ENCODE measurements around the gene TROAP. TPM values are rescaled to one million over a fixed set of nuclear protein-coding genes. Genes with fewer than 3 reads are reported as not detected.
"Not testable (repeated sequence)": the region's sequence is repeated elsewhere in the genome, so short reads cannot be mapped to it uniquely, and the experiment has no call there.

Gene TROAP
- total RNA-seq, 4 donors from 2014 or later, result 2.1 to 24.2 (median 6.7) TPM

DNA sequence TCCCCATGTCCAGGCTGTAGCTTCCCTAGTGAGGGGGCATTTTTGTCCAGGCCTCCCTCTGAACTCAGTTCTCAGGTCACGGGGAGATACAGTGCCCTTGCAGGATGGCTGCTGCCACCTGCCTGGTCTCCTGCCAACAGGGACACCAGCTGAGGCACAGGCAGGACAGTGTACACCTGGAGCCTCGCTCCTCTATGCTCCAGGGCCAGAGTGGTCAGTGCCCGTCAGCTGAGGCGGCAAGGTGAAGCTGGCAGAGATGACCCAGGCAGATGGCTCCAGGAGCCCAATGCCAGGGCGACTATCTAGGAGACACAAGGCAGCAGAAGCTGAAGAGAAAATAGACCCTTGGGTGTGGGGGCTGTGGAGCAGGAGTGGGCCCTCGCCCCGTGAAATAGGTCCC is 45.6 kb upstream of the TROAP start:
- TF ChIP-seq, protein P1, sequence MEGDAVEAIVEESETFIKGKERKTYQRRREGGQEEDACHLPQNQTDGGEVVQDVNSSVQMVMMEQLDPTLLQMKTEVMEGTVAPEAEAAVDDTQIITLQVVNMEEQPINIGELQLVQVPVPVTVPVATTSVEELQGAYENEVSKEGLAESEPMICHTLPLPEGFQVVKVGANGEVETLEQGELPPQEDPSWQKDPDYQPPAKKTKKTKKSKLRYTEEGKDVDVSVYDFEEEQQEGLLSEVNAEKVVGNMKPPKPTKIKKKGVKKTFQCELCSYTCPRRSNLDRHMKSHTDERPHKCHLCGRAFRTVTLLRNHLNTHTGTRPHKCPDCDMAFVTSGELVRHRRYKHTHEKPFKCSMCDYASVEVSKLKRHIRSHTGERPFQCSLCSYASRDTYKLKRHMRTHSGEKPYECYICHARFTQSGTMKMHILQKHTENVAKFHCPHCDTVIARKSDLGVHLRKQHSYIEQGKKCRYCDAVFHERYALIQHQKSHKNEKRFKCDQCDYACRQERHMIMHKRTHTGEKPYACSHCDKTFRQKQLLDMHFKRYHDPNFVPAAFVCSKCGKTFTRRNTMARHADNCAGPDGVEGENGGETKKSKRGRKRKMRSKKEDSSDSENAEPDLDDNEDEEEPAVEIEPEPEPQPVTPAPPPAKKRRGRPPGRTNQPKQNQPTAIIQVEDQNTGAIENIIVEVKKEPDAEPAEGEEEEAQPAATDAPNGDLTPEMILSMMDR (IDR thresholded peaks at IDR 0.05), result no peak
- TF ChIP-seq POLR2A (IDR thresholded peaks at IDR 0.05), result no peak
- intact Hi-C loops (cut with DNase I; ENCODE audit: low total_unique reads), result no loop called here
- 88 to 90% methylated on average over 7 of the region's 7 CpGs for whole genome bisulfite sequencing, 2 donors
- no peak for DNase-seq (ENCODE audit: low spot score in 2 of 2)
- no peak overlapping the region for H3K4me3 ChIP-seq (ENCODE audit: low read depth, poor library complexity, severe bottlenecking)

DNA sequence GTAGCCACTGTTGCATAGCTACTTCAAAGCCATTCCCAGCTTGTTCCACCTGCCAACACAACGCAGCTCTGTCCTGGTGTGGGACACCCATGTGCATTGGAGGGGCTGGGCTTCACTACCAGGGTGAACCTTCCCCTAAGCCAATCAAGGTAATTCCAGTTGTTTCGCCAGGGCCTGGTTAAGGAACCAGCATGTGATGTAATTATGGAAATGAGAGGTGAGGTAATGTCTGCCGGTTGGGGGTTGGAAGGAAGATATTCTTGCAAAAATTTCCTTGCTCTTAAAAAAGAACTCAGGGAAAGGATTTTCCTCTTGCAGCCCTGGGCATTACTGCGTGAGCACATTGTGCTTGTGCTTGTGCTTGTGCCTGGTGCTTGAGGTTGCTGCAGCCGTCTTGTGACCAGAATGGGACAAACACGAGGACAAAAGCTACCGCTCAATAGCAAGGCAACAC is 43.3 kb upstream of the TROAP start:
- intact Hi-C loops (cut with DNase I; ENCODE audit: low total_unique reads), result no loop called here
- no peak for DNase-seq (ENCODE audit: low spot score in 2 of 2)
- no peak overlapping the region for H3K4me3 ChIP-seq (ENCODE audit: low read depth, poor library complexity, severe bottlenecking)
- 53 to 62% methylated on average over 6 to 7 of the region's 7 CpGs for WGBS, 2 donors
- TF ChIP-seq POLR2A (IDR thresholded peaks at IDR 0.05), result no peak
- TF ChIP-seq, protein P1 (IDR thresholded peaks at IDR 0.05), result no peak

DNA sequence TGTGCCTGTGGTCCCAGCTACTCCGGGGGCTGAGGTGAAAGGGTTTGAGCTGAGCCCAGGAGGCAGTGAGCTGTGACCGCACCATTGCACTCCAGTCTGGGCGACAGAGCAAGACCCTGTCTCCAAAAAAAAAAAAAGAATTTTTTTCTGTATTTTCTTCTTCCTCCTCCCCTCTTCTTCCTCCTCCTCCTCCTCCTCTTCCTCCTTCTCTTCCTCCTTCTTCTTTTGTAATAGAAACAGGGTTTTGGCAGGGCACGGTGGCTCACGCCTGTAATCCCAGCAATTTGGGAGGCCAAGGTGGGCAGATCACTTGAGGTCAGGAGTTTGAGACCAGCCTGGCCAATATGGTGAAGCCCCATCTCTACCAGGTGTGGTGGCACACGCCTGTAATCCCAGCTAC is 42.5 kb upstream of the TROAP start:
- WGBS, 2 donors, result 90 to 96% methylated on average over 6 of the region's 6 CpGs
- intact Hi-C loops (cut with DNase I; ENCODE audit: low total_unique reads); H3K4me3 ChIP-seq (ENCODE audit: low read depth, poor library complexity, severe bottlenecking); DNase-seq (ENCODE audit: low spot score in 2 of 2): not testable (repeated sequence)

DNA sequence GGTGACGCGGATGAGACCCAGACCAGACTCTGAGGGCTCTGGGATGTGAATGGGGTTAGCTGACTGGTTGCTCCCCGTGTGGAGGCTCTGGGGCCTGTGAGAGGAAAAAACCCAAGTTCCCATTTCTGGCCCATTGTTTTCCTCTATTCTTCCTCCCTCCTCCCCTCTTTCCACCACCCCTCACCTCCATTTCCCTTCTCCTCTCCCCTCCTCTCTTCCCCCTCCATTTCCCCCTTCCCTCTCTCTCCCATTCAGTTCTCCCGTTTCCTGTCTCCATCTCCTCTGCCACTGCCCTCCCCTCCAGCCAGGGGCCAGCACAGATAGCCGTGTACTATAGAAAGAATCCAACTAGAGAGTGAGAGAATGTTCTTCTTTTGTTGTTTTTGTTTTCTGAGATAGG is 40.8 kb upstream of the TROAP start:
- TF ChIP-seq, protein P1 (IDR thresholded peaks at IDR 0.05), result no peak
- TF ChIP-seq POLR2A (IDR thresholded peaks at IDR 0.05), result no peak
- WGBS, 2 donors, result 82 to 89% methylated on average over 5 of the region's 5 CpGs
- intact Hi-C loops (cut with DNase I; ENCODE audit: low total_unique reads), result no loop called here
- no peak overlapping the region for H3K4me3 ChIP-seq (ENCODE audit: low read depth, poor library complexity, severe bottlenecking)
- DNase-seq (ENCODE audit: low spot score in 2 of 2), result no peak

DNA sequence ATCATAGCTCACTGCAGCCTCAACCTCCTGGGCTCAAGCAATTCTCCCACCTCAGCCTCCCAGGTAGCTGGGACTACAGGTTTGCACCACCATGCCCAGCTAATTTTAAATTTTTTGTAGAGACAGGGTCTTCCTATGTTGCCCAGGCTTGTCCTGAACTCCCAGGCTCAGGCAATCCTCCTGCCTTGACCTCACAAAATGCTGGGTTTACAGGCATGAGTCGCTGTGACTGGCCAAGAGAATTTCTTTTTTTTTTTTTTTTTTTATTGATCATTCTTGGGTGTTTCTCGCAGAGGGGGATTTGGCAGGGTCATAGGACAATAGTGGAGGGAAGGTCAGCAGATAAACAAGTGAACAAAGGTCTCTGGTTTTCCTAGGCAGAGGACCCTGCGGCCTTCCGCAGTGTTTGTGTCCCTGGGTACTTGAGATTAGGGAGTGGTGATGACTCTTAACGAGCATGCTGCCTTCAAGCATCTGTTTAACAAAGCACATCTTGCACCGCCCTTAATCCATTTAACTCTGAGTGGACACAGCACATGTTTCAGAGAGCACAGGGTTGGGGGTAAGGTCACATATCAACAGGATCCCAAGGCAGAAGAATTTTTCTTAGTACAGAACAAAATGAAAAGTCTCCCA is 40.2 kb upstream of the TROAP start:
- WGBS, 2 donors, result 88 to 97% methylated on average over 2 to 3 of the region's 6 CpGs
- intact Hi-C loops (cut with DNase I; ENCODE audit: low total_unique reads); H3K4me3 ChIP-seq (ENCODE audit: low read depth, poor library complexity, severe bottlenecking); DNase-seq (ENCODE audit: low spot score in 2 of 2): not testable (repeated sequence)

DNA sequence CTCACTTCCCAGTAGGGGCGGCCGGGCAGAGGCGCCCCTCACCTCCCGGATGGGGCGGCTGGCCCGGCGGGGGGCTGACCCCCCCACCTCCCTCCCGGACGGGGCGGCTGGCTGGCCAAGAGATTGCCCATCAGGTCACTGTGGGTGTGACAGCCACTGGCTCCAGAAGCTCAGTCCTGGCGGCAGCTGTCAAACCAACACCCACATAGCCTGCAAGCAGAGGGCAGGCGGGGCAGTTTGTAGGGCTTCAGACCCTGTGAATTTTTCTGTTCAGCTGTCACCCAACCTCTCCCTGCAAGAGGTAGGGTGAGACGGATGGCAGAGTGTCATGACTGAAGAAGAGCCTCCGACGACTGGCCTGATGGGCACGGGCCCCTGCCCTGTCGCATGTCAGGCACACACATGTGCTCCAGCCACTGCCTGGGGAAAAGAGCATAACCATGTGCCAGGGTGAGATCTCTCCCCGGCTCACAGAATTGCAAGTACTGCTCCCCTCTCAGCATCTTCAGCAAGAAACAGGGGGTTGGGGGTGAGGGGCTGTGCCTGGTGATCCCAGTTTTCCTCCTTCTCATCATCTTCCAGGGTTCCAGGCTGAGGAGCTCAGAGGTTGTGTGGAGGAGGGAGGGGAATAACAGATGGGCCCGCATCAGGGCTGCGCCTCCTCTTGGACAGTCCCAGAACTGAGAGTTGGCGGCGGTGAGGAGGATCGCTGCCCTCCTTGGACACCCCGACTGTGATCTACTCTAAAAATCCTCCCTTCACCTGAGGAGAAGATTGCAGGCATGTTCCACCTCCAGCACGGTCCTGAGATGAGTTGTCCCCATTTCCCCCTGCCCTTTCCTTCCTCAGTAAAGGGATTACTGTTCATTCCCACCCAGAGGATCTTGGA is 39.3 kb upstream of the TROAP start:
- intact Hi-C loops (cut with DNase I; ENCODE audit: low total_unique reads), result no loop called here
- H3K4me3 ChIP-seq (ENCODE audit: low read depth, poor library complexity, severe bottlenecking), result no peak overlapping the region
- peak in 1 of 2 donors; percentile 56 for DNase-seq (ENCODE audit: low spot score in 2 of 2)
- 76 to 83% methylated on average over 21 to 22 of the region's 25 CpGs for WGBS, 2 donors
- TF ChIP-seq, protein P1 (IDR thresholded peaks at IDR 0.05), result no peak
- TF ChIP-seq POLR2A (IDR thresholded peaks at IDR 0.05), result no peak

Data from lower leg skin (tissue), 4 donors.